GM21390 (cell line): ENCODE data around the gene CLSTN3.

Experiments used
- ATAC-seq: cut with Tn5 transposase; IDR thresholded peaks from one replicate; pipeline ENCODE4 v1.9.1; 2021; ENCODE audit not compliant: unreplicated experiment

Gene CLSTN3

GRCh38 chr12:7125632-7126227 lies 4.4 kb upstream of the CLSTN3 start:
- no peak for ATAC-seq

- ATAC-seq = no peak
These were observed 2.1 kb upstream of the CLSTN3 start for GRCh38 chr12:7127916-7128626.

- no peak for ATAC-seq
These were observed 1.4 kb upstream of the CLSTN3 start, which contains the start of gene RBP5 for GRCh38 chr12:7128681-7129286. RBP5 (minus strand) TSS chr12:7128889; CDS start chr12:7128775, 114 bp downstream.

- ATAC-seq = no peak
These were observed 792 bp upstream of the CLSTN3 start for GRCh38 chr12:7129287-7129871.

- ATAC-seq = no peak
These were observed 730 bp downstream of the CLSTN3 start for GRCh38 chr12:7130701-7131501.

- no peak for ATAC-seq
These were observed 1.3 kb downstream of the CLSTN3 start for GRCh38 chr12:7131502-7131866.

- no peak for ATAC-seq
These were observed 4.4 kb downstream of the CLSTN3 start for GRCh38 chr12:7134396-7135166.

GRCh38 chr12:7136071-7136470 lies 5.9 kb downstream of the CLSTN3 start:
- no peak for ATAC-seq

- ATAC-seq = no peak
These were observed 6.5 kb downstream of the CLSTN3 start for GRCh38 chr12:7136676-7137075.

- ATAC-seq = no peak
These were observed 7.7 kb downstream of the CLSTN3 start for GRCh38 chr12:7137908-7138307.

GRCh38 chr12:7139200-7139599 lies 9.0 kb downstream of the CLSTN3 start:
- no peak for ATAC-seq

GRCh38 chr12:7141351-7142005 lies 11.3 kb downstream of the CLSTN3 start:
- no peak for ATAC-seq

GRCh38 chr12:7142056-7142644 lies 12.0 kb downstream of the CLSTN3 start:
- ATAC-seq = no peak

- no peak for ATAC-seq
These were observed 12.8 kb downstream of the CLSTN3 start for GRCh38 chr12:7142809-7143465.

GRCh38 chr12:7143564-7143963 lies 13.4 kb downstream of the CLSTN3 start:
- no peak for ATAC-seq

GRCh38 chr12:7144414-7145120 lies 14.4 kb downstream of the CLSTN3 start:
- no peak for ATAC-seq

GRCh38 chr12:7145671-7146070 lies 15.5 kb downstream of the CLSTN3 start:
- ATAC-seq = no peak

GRCh38 chr12:7146228-7146627 lies 16.1 kb downstream of the CLSTN3 start:
- no peak for ATAC-seq
